Endodermal cell (in vitro differentiated cells): ENCODE measurements around the gene NR5A1. TPM values are rescaled to one million over a fixed set of nuclear protein-coding genes. Genes with fewer than 3 reads are reported as not detected.
A peak's percentile ranks its signal among the peaks of the same experiment; 100 is the strongest.

Experiments used
- DNase-seq: peaks from one replicate; pipeline ENCODE4 v3.0.0-alpha.2; 2017
- H3K27ac ChIP-seq: 2 replicates; pipeline ENCODE4 v1.5.1; 2013; ENCODE audit warnings: mild to moderate bottlenecking, low read depth, low read length, moderate library complexity
- H3K27me3 ChIP-seq: 2 replicates; pipeline ENCODE4 v1.6.1; 2013; ENCODE audit warnings: mild to moderate bottlenecking, low read length, moderate library complexity; ENCODE audit not compliant: insufficient read depth, control insufficient read depth, poor library complexity, severe bottlenecking
- H3K36me3 ChIP-seq: 2 replicates; pipeline ENCODE4 v1.7.0; 2013; ENCODE audit warnings: mild to moderate bottlenecking, low read length, moderate library complexity; ENCODE audit not compliant: control insufficient read depth, insufficient read depth
- H3K4me1 ChIP-seq: one replicate; pipeline ENCODE4 v1.7.0; 2013; ENCODE audit warnings: low read length; ENCODE audit not compliant: control insufficient read depth, insufficient read depth
- H3K4me3 ChIP-seq: 2 replicates; pipeline ENCODE4 v1.5.1; 2013; ENCODE audit warnings: mild to moderate bottlenecking, low read length, moderate library complexity
- H3K9ac ChIP-seq: 2 replicates; pipeline ENCODE4 v1.6.1; 2013; ENCODE audit warnings: mild to moderate bottlenecking, low read length, moderate library complexity; ENCODE audit not compliant: poor library complexity, severe bottlenecking; ENCODE audit errors: extremely low read depth
- H3K9me3 ChIP-seq: 2 replicates; pipeline ENCODE4 v1.6.1; 2013; ENCODE audit warnings: mild to moderate bottlenecking, low read length, moderate library complexity; ENCODE audit not compliant: control insufficient read depth
- H3K27ac Mint-ChIP-seq: 2 replicates; pipeline ENCODE4 v1.8.0; 2020; ENCODE audit warnings: mixed read lengths
- H3K27me3 Mint-ChIP-seq: 2 replicates; pipeline ENCODE4 v1.8.0; 2021; ENCODE audit warnings: mild to moderate bottlenecking, mixed read lengths; ENCODE audit not compliant: insufficient read depth
- H3K36me3 Mint-ChIP-seq: 2 replicates; pipeline ENCODE4 v1.8.0; 2020; ENCODE audit warnings: low read depth, mixed read lengths
- H3K4me1 Mint-ChIP-seq: 2 replicates; pipeline ENCODE4 v1.8.0; 2020; ENCODE audit warnings: mixed read lengths
- H3K4me3 Mint-ChIP-seq: 2 replicates; pipeline ENCODE4 v1.8.0; 2020; ENCODE audit warnings: mild to moderate bottlenecking, moderate library complexity, mixed read lengths
- H3K9me3 Mint-ChIP-seq: 2 replicates; pipeline ENCODE4 v1.8.0; 2020; ENCODE audit warnings: mild to moderate bottlenecking, mixed read lengths
- WGBS, 2 experiments: methylation state at CpG; one replicate each; pipeline versions ENCODE4 v1.1.5 to v1.1.7; 2013; ENCODE audit warnings: missing lambda C conversion rate in 2 of 2, mixed read lengths in 1 of 2; ENCODE audit not compliant: insufficient coverage in 1 of 2, insufficient read length in 1 of 2; 5-methylcytosine and 5-hydroxymethylcytosine counted together
- total RNA-seq, 2 donors: library from RNA; stranded (reverse); fragmentation: NEBNext Ultra II Directional in 1 of 2; extraction: Animal tissue kit (Norgen Biotek cat#: 25700) in 1 of 2; gene quantifications; 2 replicates in 1 of 2; 3 replicates in 1 of 2; pipeline ENCODE4 v1.2.1, GENCODE V29; 2021
- TF ChIP-seq, protein P1 (sequence below): fragments of 200-600 bp; sonication (generic); conservative IDR thresholded peaks from 2 replicates; pipeline ENCODE4 v1.5.0; 2021; ENCODE audit warnings: antibody characterized with exemption, mild to moderate bottlenecking

The NR5A1 gene
- total RNA-seq, 2 donors from 2014 or later = 0.37 TPM; not detected in 1

DNA sequence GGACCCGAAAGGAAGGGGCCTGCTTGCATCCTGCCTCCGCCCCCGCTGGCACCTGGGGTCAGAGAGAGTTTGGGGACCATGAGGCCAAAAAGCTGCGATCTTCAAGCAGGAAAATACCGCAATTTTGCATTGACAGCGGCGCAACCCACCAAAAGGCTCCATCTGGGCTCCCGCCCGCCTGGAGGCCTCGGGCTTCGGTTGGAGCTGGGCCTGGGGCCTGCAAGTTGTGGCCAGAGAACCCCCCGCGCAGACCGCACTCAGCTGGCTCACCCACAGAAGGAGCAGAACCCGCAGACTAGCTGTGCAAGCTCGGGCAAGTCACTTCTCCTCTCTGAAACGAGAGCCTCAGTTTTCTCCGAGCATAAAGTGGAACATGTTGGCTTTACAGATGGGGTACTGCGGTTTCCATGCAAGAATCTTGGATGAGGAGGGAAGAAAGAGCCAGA is 1.3 kb downstream of the NR5A1 start:
- Histone ChIP-seq H3K4me1 (no peaks in the 10 kb centered on the region), H3K36me3 (no peaks in the 10 kb centered on the region), H3K27ac (no peak overlapping the region), H3K27me3 (peaks cover 53% of the 10 kb centered on the region), H3K9ac (no peak overlapping the region), H3K9me3 (no peaks in the 10 kb centered on the region), H3K4me3 (no peak overlapping the region)
- no peak overlapping the region for H3K27ac Mint-ChIP-seq
- H3K4me1 Mint-ChIP-seq = peaks cover 4% of the 10 kb centered on the region
- H3K27me3 Mint-ChIP-seq = peaks cover 54% of the 10 kb centered on the region
- DNase-seq = no peak
- no peak overlapping the region for H3K4me3 Mint-ChIP-seq
- H3K36me3 Mint-ChIP-seq = no peaks in the 10 kb centered on the region
- TF ChIP-seq, protein P1, sequence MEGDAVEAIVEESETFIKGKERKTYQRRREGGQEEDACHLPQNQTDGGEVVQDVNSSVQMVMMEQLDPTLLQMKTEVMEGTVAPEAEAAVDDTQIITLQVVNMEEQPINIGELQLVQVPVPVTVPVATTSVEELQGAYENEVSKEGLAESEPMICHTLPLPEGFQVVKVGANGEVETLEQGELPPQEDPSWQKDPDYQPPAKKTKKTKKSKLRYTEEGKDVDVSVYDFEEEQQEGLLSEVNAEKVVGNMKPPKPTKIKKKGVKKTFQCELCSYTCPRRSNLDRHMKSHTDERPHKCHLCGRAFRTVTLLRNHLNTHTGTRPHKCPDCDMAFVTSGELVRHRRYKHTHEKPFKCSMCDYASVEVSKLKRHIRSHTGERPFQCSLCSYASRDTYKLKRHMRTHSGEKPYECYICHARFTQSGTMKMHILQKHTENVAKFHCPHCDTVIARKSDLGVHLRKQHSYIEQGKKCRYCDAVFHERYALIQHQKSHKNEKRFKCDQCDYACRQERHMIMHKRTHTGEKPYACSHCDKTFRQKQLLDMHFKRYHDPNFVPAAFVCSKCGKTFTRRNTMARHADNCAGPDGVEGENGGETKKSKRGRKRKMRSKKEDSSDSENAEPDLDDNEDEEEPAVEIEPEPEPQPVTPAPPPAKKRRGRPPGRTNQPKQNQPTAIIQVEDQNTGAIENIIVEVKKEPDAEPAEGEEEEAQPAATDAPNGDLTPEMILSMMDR = no peak
- 93% methylated on average over 17 to 19 of the region's 19 CpGs for WGBS, 2 experiments
- H3K9me3 Mint-ChIP-seq = peaks cover 2% of the 10 kb centered on the region

DNA sequence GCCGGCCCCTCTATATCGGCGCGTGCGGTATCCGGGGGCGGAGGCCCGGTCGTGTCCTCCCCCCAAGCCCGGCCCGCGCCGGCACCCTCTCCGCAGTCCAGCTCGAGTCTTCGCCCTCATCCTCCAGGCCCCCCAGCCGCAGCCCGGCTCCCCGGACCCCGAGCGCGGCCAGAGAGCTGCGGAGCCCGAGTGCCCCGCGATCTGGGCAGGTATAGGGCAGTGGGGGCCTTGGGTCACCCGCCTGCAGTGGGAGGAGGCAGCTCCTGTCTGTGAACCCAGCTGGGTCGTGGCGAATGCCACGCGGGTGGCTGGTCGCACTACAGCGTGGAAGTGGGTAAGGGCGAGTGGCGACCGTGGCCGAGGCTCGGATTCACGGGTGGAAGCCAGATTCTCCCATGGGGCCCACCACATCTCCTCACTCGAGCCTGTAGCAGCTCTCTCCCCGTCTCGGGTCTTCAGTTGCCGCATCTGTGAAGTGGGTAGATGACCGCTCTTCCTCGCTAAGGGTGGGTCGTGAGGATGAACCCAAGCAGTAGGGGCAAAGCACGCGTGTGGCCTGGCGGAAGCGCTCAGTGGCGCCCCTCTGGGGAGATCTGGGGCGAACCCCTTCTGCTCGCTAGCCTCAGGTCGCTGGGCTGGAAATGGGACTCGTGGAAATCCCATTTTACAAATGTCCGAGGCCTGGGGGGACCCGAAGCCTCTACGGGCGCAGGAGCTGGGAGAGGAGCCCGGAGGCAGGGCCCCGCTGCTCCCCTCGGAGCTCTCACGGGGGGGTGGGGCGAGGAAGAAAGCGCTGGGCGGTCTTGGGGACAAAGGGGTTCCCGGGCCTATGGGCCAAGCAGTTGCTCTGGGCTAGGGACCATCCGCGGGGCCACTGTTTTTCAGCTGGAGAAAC is 1.9 kb downstream of the NR5A1 start:
- H3K4me3 ChIP-seq = no peak overlapping the region
- Mint-ChIP-seq H3K27me3 (peaks cover 59% of the 10 kb centered on the region), H3K4me3 (peak overlapping the region; percentile 43), H3K9me3 (peaks cover 2% of the 10 kb centered on the region), H3K36me3 (no peaks in the 10 kb centered on the region), H3K4me1 (peaks cover 4% of the 10 kb centered on the region), H3K27ac (no peak overlapping the region)
- no peaks in the 10 kb centered on the region for H3K9me3 ChIP-seq
- peak; percentile 78 for DNase-seq
- H3K9ac ChIP-seq = no peak overlapping the region
- H3K36me3 ChIP-seq = no peaks in the 10 kb centered on the region
- TF ChIP-seq, protein P1 = peak; percentile 57
- H3K27ac ChIP-seq = no peak overlapping the region
- H3K4me1 ChIP-seq = no peaks in the 10 kb centered on the region
- H3K27me3 ChIP-seq = peaks cover 57% of the 10 kb centered on the region
- 46 to 51% methylated on average over 29 to 69 of the region's 69 CpGs for WGBS, 2 experiments

DNA sequence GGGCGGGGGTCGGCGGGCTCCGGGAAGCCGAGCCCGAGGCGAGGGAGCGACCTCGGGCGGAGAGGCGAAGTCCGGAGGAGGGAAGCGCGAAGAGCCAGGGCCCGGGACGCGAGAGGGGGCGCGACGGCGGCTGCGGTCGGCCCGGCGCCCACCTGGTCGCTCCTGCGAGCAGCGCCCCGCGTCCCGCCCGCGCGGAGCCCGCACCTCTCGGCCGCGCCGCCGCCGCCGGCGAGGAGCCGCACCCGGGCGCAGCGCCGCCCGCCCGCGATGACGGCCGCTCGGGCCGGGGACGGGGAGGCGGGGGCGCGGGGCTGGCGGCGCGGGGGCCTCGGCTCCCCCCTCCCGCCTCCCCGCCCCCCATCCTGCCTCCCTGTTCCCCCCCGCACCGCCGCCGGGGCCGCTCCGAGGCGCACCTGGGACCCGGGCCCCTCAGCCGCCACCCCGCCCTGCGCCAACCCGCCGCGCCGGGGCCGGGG is 2.6 kb downstream of the NR5A1 start:
- peaks cover 2% of the 10 kb centered on the region for H3K9me3 Mint-ChIP-seq
- H3K27ac Mint-ChIP-seq = no peak overlapping the region
- Histone ChIP-seq H3K36me3 (no peaks in the 10 kb centered on the region), H3K27me3 (peaks cover 57% of the 10 kb centered on the region), H3K9ac (no peak overlapping the region), H3K4me3 (no peak overlapping the region), H3K4me1 (no peaks in the 10 kb centered on the region), H3K9me3 (no peaks in the 10 kb centered on the region), H3K27ac (no peak overlapping the region)
- no peak for DNase-seq
- no peaks in the 10 kb centered on the region for H3K36me3 Mint-ChIP-seq
- no peak overlapping the region for H3K4me3 Mint-ChIP-seq
- peaks cover 4% of the 10 kb centered on the region for H3K4me1 Mint-ChIP-seq
- TF ChIP-seq, protein P1 = no peak
- H3K27me3 Mint-ChIP-seq = peaks cover 62% of the 10 kb centered on the region
- 2 to 3% methylated on average over 8 to 77 of the region's 81 CpGs for WGBS, 2 experiments
